CD14-positive monocyte (primary cell): ENCODE results near the gene DUSP8. TPM values are rescaled to one million over a fixed set of nuclear protein-coding genes. Genes with fewer than 3 reads are reported as not detected.

ENCODE experiments used
- DNase-seq, 3 donors: peaks; one replicate each; pipeline ENCODE4 v3.0.0-alpha.2; 2011 to 2022
- H2AFZ ChIP-seq: 2 replicates; pipeline ENCODE4 v1.6.0; 2012; ENCODE audit warnings: mild to moderate bottlenecking, low read depth, low read length, inconsistent platforms; ENCODE audit not compliant: insufficient read depth, poor library complexity, severe bottlenecking
- H3K27ac ChIP-seq, 2 donors: 1 replicate in 1 of 2; 2 replicates in 1 of 2; pipeline ENCODE4 v1.5.1; 2012 to 2013; ENCODE audit warnings: low read length in 2 of 2, control low read depth in 1 of 2, inconsistent platforms in 1 of 2, low read depth in 1 of 2, mild to moderate bottlenecking in 1 of 2
- H3K27me3 ChIP-seq, 2 donors: one replicate each; pipeline versions ENCODE4 v1.6.0 to v1.6.1; 2011 to 2013; ENCODE audit warnings: low read length in 2 of 2; ENCODE audit not compliant: control insufficient read depth in 2 of 2, insufficient read depth in 2 of 2
- H3K36me3 ChIP-seq, 2 donors: replicated peaks in 1 of 2; 1 replicate in 1 of 2; 2 replicates in 1 of 2; pipeline versions ENCODE4 v1.5.1 to v1.6.1; 2012 to 2013; ENCODE audit warnings: low read length in 2 of 2, control low read depth in 1 of 2, inconsistent platforms in 1 of 2, mild to moderate bottlenecking in 1 of 2; ENCODE audit not compliant: insufficient read depth in 2 of 2, control insufficient read depth in 1 of 2
- H3K4me1 ChIP-seq, 2 donors: 1 replicate in 1 of 2; 2 replicates in 1 of 2; pipeline versions ENCODE4 v1.5.1 to v1.6.1; 2012 to 2013; ENCODE audit warnings: low read length in 2 of 2, control low read depth in 1 of 2, inconsistent platforms in 1 of 2, mild to moderate bottlenecking in 1 of 2, moderate library complexity in 1 of 2; ENCODE audit not compliant: insufficient read depth in 2 of 2, control insufficient read depth in 1 of 2
- H3K4me2 ChIP-seq: replicated peaks from 2 replicates; pipeline ENCODE3; 2012; ENCODE audit warnings: low read length, moderate library complexity, mild to moderate bottlenecking; ENCODE audit not compliant: poor library complexity, severe bottlenecking; ENCODE audit errors: extremely low read depth
- H3K4me3 ChIP-seq, 3 experiments: fragments of 200-600 bp in 1 of 3; sonication (generic) in 1 of 3; replicated peaks in 1 of 3; 1 replicate in 2 of 3; 2 replicates in 1 of 3; pipeline ENCODE4 v1.5.1; 2011 to 2013; ENCODE audit warnings: low read length in 3 of 3, mild to moderate bottlenecking in 3 of 3, control low read depth in 2 of 3, low read depth in 2 of 3, inconsistent platforms in 1 of 3, moderate library complexity in 1 of 3
- H3K79me2 ChIP-seq: 2 replicates; pipeline ENCODE4 v1.6.0; 2012; ENCODE audit warnings: mild to moderate bottlenecking, control low read depth, inconsistent platforms, low read length, moderate library complexity; ENCODE audit not compliant: insufficient read depth
- H3K9ac ChIP-seq: 2 replicates; pipeline ENCODE4 v1.6.0; 2017; ENCODE audit warnings: low read length, mild to moderate bottlenecking; ENCODE audit not compliant: insufficient read depth, poor library complexity, severe bottlenecking
- H3K9me3 ChIP-seq, 2 donors: replicated peaks in 1 of 2; 1 replicate in 1 of 2; 2 replicates in 1 of 2; pipeline versions ENCODE4 v1.5.1 to v1.6.1; 2012 to 2013; ENCODE audit warnings: low read length in 2 of 2, control low read depth in 1 of 2; ENCODE audit not compliant: control insufficient read depth in 1 of 2, insufficient read depth in 1 of 2
- H4K20me1 ChIP-seq: 2 replicates; pipeline ENCODE4 v1.6.0; 2012; ENCODE audit warnings: mild to moderate bottlenecking, low read length, control low read depth, moderate library complexity; ENCODE audit not compliant: insufficient read depth
- H3K27ac Mint-ChIP-seq, 7 donors: one replicate each; pipeline ENCODE4 v1.8.0; 2020; ENCODE audit warnings: mild to moderate bottlenecking in 7 of 7, mixed read lengths in 7 of 7, moderate library complexity in 6 of 7, inconsistent platforms in 2 of 7
- H3K27me3 Mint-ChIP-seq, 3 donors: one replicate each; pipeline ENCODE4 v1.8.0; 2021 to 2022; ENCODE audit warnings: low read depth in 3 of 3, mild to moderate bottlenecking in 3 of 3, mixed read lengths in 3 of 3, moderate library complexity in 3 of 3, inconsistent platforms in 1 of 3
- H3K36me3 Mint-ChIP-seq, 2 donors: one replicate each; pipeline ENCODE4 v1.8.0; 2020; ENCODE audit warnings: mixed read lengths in 2 of 2, inconsistent platforms in 1 of 2, mild to moderate bottlenecking in 1 of 2
- H3K4me1 Mint-ChIP-seq: one replicate; pipeline ENCODE4 v1.8.0; 2020; ENCODE audit warnings: mild to moderate bottlenecking, mixed read lengths
- H3K4me3 Mint-ChIP-seq, 2 donors: one replicate each; pipeline ENCODE4 v1.8.0; 2020; ENCODE audit warnings: mild to moderate bottlenecking in 2 of 2, mixed read lengths in 2 of 2, moderate library complexity in 1 of 2
- H3K9me3 Mint-ChIP-seq, 7 donors: one replicate each; pipeline ENCODE4 v1.8.0; 2020 to 2022; ENCODE audit warnings: mixed read lengths in 7 of 7, mild to moderate bottlenecking in 6 of 7, moderate library complexity in 6 of 7, inconsistent platforms in 2 of 7
- WGBS: methylation state at CpG from one replicate; pipeline ENCODE4 v1.1.5; 2013; ENCODE audit warnings: missing lambda C conversion rate; ENCODE audit not compliant: insufficient coverage; 5-methylcytosine and 5-hydroxymethylcytosine counted together
- intact Hi-C, 2 donors: fragments of 100-400 bp; cut with micrococcal nuclease; formaldehyde crosslinking; loops; one replicate each; pipeline versions ENCODE4 v1.15.0 to v1.15.1; 2023
- polyA plus RNA-seq, 3 donors: library from polyadenylated mRNA; depleted of rRNA in 1 of 3; unstranded in 2 of 3; stranded (reverse) in 1 of 3; fragments of 300-500 nt in 2 of 3; fragments of >200 nt in 1 of 3; fragmentation: Illumina TruSeq in 2 of 3; gene quantifications; 1 replicate in 2 of 3; 2 replicates in 1 of 3; pipeline ENCODE4 v1.2.3, GENCODE V29; 2012 to 2021
- TF ChIP-seq, protein P1 (sequence below): fragments of 200-600 bp; IDR thresholded peaks from one replicate; pipeline ENCODE4 v1.8.0; 2022; ENCODE audit warnings: antibody characterized with exemption, mild to moderate bottlenecking

The DUSP8 gene
- polyA plus RNA-seq, 3 donors, result 0.61 TPM; not detected in 2

DNA sequence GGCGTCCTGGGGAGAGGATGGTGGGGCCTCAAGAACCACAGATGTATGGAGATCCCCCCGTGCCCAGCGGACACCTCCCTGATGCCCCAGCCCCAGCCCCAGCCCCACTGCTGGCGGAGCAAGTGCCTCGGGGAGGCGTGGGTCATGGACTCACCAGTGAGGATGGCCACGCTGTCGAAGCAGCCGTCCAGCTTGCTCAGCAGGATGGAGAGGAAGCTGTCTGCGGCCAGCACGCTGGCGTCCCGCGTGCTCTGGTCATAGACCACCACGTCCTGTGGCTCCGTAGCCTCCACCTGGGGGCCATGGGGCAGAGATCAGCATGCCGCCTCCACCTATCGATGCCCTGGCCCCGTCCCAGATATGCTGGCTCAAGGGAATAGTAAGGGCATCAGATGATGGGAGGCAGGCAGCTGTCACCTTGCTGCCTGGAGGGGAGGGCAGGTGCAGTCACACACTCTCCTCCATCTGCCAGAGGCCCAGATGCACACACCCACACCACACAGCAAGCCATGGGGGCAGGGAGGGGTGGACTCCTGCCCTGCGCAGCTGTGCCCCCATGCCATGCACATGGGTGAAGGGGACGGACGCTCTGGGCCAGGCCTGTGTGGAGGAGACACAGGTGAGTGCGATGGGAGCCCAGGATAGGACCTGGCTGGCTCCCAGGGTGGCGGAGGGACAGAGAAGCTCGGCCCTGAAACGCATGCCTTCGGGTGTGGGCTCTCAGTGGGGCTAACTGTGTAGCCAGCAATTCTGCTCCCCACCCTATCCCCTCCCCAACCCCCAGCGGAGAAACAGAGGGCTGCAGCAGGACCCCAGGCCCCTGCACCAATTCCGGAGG lies 8.2 kb downstream of the DUSP8 start:
- Histone ChIP-seq H2AFZ (no peak overlapping the region), H3K27me3 (peaks cover 0 to 11% of the 10 kb centered on the region in 2 donors), H3K4me3 (no peak overlapping the region), H3K4me2 (no peak overlapping the region), H4K20me1 (no peaks in the 10 kb centered on the region), H3K9ac (no peak overlapping the region), H3K36me3 (no peaks in the 10 kb centered on the region), H3K4me1 (no peaks in the 10 kb centered on the region), H3K9me3 (no peaks in the 10 kb centered on the region), H3K27ac (no peak overlapping the region), H3K79me2 (no peaks in the 10 kb centered on the region)
- Mint-ChIP-seq H3K27me3 (peaks cover 12 to 49% (median 20%) of the 10 kb centered on the region in 3 donors), H3K9me3 (peaks cover 0 to under 1% (median 0%) of the 10 kb centered on the region in 7 donors), H3K36me3 (no peaks in the 10 kb centered on the region), H3K4me1 (no peaks in the 10 kb centered on the region), H3K27ac (no peak overlapping the region), H3K4me3 (no peak overlapping the region)
- WGBS, result 77% methylated on average over 19 of the region's 29 CpGs
- DNase-seq, result no peak
- TF ChIP-seq, protein P1, sequence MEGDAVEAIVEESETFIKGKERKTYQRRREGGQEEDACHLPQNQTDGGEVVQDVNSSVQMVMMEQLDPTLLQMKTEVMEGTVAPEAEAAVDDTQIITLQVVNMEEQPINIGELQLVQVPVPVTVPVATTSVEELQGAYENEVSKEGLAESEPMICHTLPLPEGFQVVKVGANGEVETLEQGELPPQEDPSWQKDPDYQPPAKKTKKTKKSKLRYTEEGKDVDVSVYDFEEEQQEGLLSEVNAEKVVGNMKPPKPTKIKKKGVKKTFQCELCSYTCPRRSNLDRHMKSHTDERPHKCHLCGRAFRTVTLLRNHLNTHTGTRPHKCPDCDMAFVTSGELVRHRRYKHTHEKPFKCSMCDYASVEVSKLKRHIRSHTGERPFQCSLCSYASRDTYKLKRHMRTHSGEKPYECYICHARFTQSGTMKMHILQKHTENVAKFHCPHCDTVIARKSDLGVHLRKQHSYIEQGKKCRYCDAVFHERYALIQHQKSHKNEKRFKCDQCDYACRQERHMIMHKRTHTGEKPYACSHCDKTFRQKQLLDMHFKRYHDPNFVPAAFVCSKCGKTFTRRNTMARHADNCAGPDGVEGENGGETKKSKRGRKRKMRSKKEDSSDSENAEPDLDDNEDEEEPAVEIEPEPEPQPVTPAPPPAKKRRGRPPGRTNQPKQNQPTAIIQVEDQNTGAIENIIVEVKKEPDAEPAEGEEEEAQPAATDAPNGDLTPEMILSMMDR, result no peak
- intact Hi-C loops, result no loop called here

DNA sequence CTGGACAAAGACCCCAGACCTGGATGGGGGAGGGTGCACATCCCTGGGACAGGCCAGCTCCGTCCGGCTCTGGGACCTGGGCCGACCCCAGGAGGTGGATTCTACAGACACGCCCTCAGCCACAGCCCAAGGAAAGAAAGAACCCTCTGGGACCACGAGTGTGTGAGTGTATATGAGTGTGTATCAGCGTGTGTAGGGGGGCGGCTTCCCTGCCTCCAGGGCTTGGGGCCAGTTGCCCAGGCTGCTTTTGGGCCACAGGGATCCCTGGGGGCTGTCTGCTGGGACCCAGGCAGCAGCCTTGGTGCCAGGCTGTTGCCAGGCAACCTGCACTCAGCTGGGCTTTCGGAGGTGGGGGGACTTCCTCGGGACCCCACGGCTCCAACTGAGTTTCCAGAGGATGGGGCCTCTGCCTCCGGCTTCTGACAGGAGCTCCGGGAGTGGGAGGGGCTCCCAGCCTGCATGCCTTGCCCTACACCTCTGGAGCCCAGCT lies 8.9 kb downstream of the DUSP8 start:
- Histone ChIP-seq H3K27me3 (peaks cover 0 to 12% of the 10 kb centered on the region in 2 donors), H3K9ac (no peak overlapping the region), H3K4me1 (no peaks in the 10 kb centered on the region), H3K79me2 (no peaks in the 10 kb centered on the region), H3K36me3 (no peaks in the 10 kb centered on the region), H4K20me1 (no peaks in the 10 kb centered on the region), H3K4me2 (no peak overlapping the region), H3K4me3 (no peak overlapping the region), H2AFZ (no peak overlapping the region), H3K9me3 (no peaks in the 10 kb centered on the region), H3K27ac (no peak overlapping the region)
- Mint-ChIP-seq H3K4me3 (no peak overlapping the region), H3K27ac (no peak overlapping the region), H3K27me3 (peaks cover 10 to 48% (median 17%) of the 10 kb centered on the region in 3 donors), H3K4me1 (no peaks in the 10 kb centered on the region), H3K9me3 (no peaks in the 10 kb centered on the region), H3K36me3 (no peaks in the 10 kb centered on the region)
- TF ChIP-seq, protein P1, result no peak
- intact Hi-C loops, result no loop called here
- 81% methylated on average over 12 of the region's 12 CpGs for WGBS
- DNase-seq, result no peak
